Gastrocnemius medialis (tissue), 4 donors: ENCODE measurements around the gene INPP4B. TPM values are rescaled to one million over a fixed set of nuclear protein-coding genes. Genes with fewer than 3 reads are reported as not detected.

ENCODE experiments used
- ATAC-seq, 2 donors: fragments of 150-250 bp; one replicate each; pipeline ENCODE4 v1.9.1; 2016
- DNase-seq, 2 donors: peaks; one replicate each; pipeline ENCODE4 v3.0.0-alpha.2; 2019
- H3K27ac ChIP-seq, 4 donors: fragments of 200-600 bp; sonication (generic); 1 replicate in 1 of 4; 2 replicates in 3 of 4; pipeline ENCODE4 v1.5.1; 2016 to 2018; ENCODE audit warnings: mild to moderate bottlenecking in 2 of 4, moderate library complexity in 1 of 4
- H3K27me3 ChIP-seq, 3 donors: fragments of 200-600 bp; sonication (generic) in 2 of 3; 1 replicate in 1 of 3; 2 replicates in 2 of 3; pipeline versions ENCODE4 v1.5.1 to v1.6.0; 2016 to 2019; ENCODE audit warnings: mild to moderate bottlenecking in 1 of 3, moderate library complexity in 1 of 3
- H3K36me3 ChIP-seq, 2 donors: fragments of 200-600 bp; sonication (generic) in 1 of 2; one replicate each; pipeline ENCODE4 v1.5.1; 2017 to 2018
- H3K4me1 ChIP-seq, 2 donors: fragments of 200-600 bp; sonication (generic) in 1 of 2; one replicate each; pipeline ENCODE4 v1.5.1; 2016 to 2017; ENCODE audit warnings: mild to moderate bottlenecking in 2 of 2
- H3K4me3 ChIP-seq, 4 donors: fragments of 200-600 bp; sonication (generic) in 3 of 4; 1 replicate in 1 of 4; 2 replicates in 3 of 4; pipeline ENCODE4 v1.5.1; 2016 to 2019; ENCODE audit warnings: mild to moderate bottlenecking in 2 of 4
- H3K9me3 ChIP-seq, 3 donors: fragments of 200-600 bp; sonication (generic) in 2 of 3; 1 replicate in 1 of 3; 2 replicates in 2 of 3; pipeline ENCODE4 v1.5.1; 2016 to 2019
- CTCF ChIP-seq, 5 experiments: fragments of 450-650 bp in 3 of 5; fragments of 200-600 bp in 2 of 5; sonication (generic) in 2 of 5; IDR thresholded peaks in 4 of 5; conservative IDR thresholded peaks in 1 of 5; 1 replicate in 4 of 5; 2 replicates in 1 of 5; pipeline ENCODE4 v1.5.1; 2016 to 2019; ENCODE audit warnings: antibody characterized with exemption in 5 of 5, mild to moderate bottlenecking in 3 of 5, moderate library complexity in 3 of 5
- POLR2A ChIP-seq, 2 donors: fragments of 450-650 bp; IDR thresholded peaks; one replicate each; pipeline ENCODE4 v1.6.1; 2017; ENCODE audit warnings: antibody characterized with exemption in 2 of 2, mild to moderate bottlenecking in 2 of 2, moderate library complexity in 2 of 2
- in situ Hi-C, 4 donors: fragments of 200-750 bp; cut with MboI; loops; one replicate each; pipeline versions ENCODE4 v1.15.0 to v1.8.0; 2017; ENCODE audit warnings: low sequenced_read_pairs in 4 of 4
- intact Hi-C: fragments of 100-400 bp; cut with DNase I; formaldehyde crosslinking; loops from one replicate; pipeline ENCODE4 v1.15.1; 2023; ENCODE audit warnings: low total_unique reads
- total RNA-seq, 4 donors: library from RNA; depleted of rRNA; stranded (reverse); fragments of >200 nt; gene quantifications; one replicate each; pipeline versions ENCODE4 v1.1.0 to v1.2.3, GENCODE V29; 2016

The INPP4B gene
- total RNA-seq, 4 donors from 2014 or later, result 7.5 to 23.6 (median 9.1) TPM

GRCh38 chr4:142548491-142548890 lies 297.6 kb downstream of the INPP4B start:
- no peaks in the 10 kb centered on the region for H3K27me3 ChIP-seq
- H3K4me3 ChIP-seq, result no peak overlapping the region
- no peaks in the 10 kb centered on the region for H3K4me1 ChIP-seq
- in situ Hi-C loops (no loop called here), intact Hi-C loops (no loop called here)
- no peaks in the 10 kb centered on the region for H3K36me3 ChIP-seq
- no peak for DNase-seq
- H3K9me3 ChIP-seq, result no peaks in the 10 kb centered on the region
- H3K27ac ChIP-seq, result no peak overlapping the region
- no peak for ATAC-seq
- TF ChIP-seq CTCF (IDR thresholded peaks at IDR 0.05 in 4 of 5, conservative IDR thresholded peaks at IDR 0.05 in 1 of 5), result no peak
- TF ChIP-seq POLR2A (IDR thresholded peaks at IDR 0.05), result no peak

GRCh38 chr4:142547974-142548373 lies 298.1 kb downstream of the INPP4B start:
- no peaks in the 10 kb centered on the region for H3K27me3 ChIP-seq
- in situ Hi-C loops (no loop called here), intact Hi-C loops (no loop called here)

GRCh38 chr4:142544594-142544993 lies 301.5 kb downstream of the INPP4B start:
- H3K27me3 ChIP-seq, result no peaks in the 10 kb centered on the region
- no peaks in the 10 kb centered on the region for H3K36me3 ChIP-seq
- no peak overlapping the region for H3K4me3 ChIP-seq
- no peaks in the 10 kb centered on the region for H3K9me3 ChIP-seq
- no peak overlapping the region for H3K27ac ChIP-seq
- DNase-seq (no peak), ATAC-seq (no peak)
- intact Hi-C loops (no loop called here), in situ Hi-C loops (no loop called here)
- TF ChIP-seq POLR2A (IDR thresholded peaks at IDR 0.05) (no peak), CTCF (IDR thresholded peaks at IDR 0.05 in 4 of 5, conservative IDR thresholded peaks at IDR 0.05 in 1 of 5) (no peak)
- H3K4me1 ChIP-seq, result no peaks in the 10 kb centered on the region

More at GRCh38 chr4:142547974-142548373, 298.1 kb downstream of the INPP4B start:
- Histone ChIP-seq H3K9me3 (no peaks in the 10 kb centered on the region), H3K36me3 (no peaks in the 10 kb centered on the region), H3K27ac (no peak overlapping the region), H3K4me1 (no peaks in the 10 kb centered on the region), H3K4me3 (no peak overlapping the region)
- ATAC-seq, result no peak
- no peak for TF ChIP-seq CTCF (IDR thresholded peaks at IDR 0.05 in 4 of 5, conservative IDR thresholded peaks at IDR 0.05 in 1 of 5)
- no peak for TF ChIP-seq POLR2A (IDR thresholded peaks at IDR 0.05)
- DNase-seq, result no peak

GRCh38 chr4:142544039-142544438 lies 302.1 kb downstream of the INPP4B start:
- H3K4me1 ChIP-seq, result no peaks in the 10 kb centered on the region

More at GRCh38 chr4:142544039-142544438, 302.1 kb downstream of the INPP4B start:
- TF ChIP-seq POLR2A (IDR thresholded peaks at IDR 0.05) (no peak), CTCF (IDR thresholded peaks at IDR 0.05 in 4 of 5, conservative IDR thresholded peaks at IDR 0.05 in 1 of 5) (no peak)
- no peaks in the 10 kb centered on the region for H3K9me3 ChIP-seq
- no peak overlapping the region for H3K4me3 ChIP-seq
- DNase-seq (no peak), ATAC-seq (no peak)
- H3K27ac ChIP-seq, result no peak overlapping the region
- no peaks in the 10 kb centered on the region for H3K27me3 ChIP-seq
- intact Hi-C loops, result no loop called here
- in situ Hi-C loops, result no loop called here
- H3K36me3 ChIP-seq, result no peaks in the 10 kb centered on the region
